MCF 10A (cell line): ENCODE data around the gene TNFAIP2. TPM values are rescaled to one million over a fixed set of nuclear protein-coding genes. Genes with fewer than 3 reads are reported as not detected.

ENCODE experiments used
- BruUV-seq: library from RNA; stranded (reverse); fragments of 400-500 nt; replicated peaks from 2 replicates; lab custom pipeline; 2021; lab: Mats Ljungman, UMichigan
- CTCF ChIA-PET: fragments of 300-600 bp; sonication (Branson Sonifier 250); formaldehyde crosslinking; extraction: SDS; loops from one replicate; lab custom pipeline; 2021; ENCODE audit warnings: antibody characterized with exemption, inconsistent platforms; lab: Yijun Ruan, JAX
- POLR2A ChIA-PET: fragments of 300-600, 350-650 bp; sonication (Branson Sonifier 250); formaldehyde crosslinking; extraction: SDS; loops from one replicate; lab custom pipeline; 2020; ENCODE audit warnings: antibody characterized with exemption, inconsistent platforms; lab: Yijun Ruan, JAX
- DNase-seq: peaks from one replicate; pipeline ENCODE4 v3.0.0-alpha.2; 2018; ENCODE audit not compliant: unreplicated experiment
- H3K27ac Mint-ChIP-seq: one replicate; pipeline ENCODE4 v1.8.0; 2022; ENCODE audit warnings: mild to moderate bottlenecking, low read depth, mixed read lengths; ENCODE audit not compliant: unreplicated experiment
- H3K27me3 Mint-ChIP-seq: one replicate; pipeline ENCODE4 v1.8.0; 2022; ENCODE audit warnings: mixed read lengths; ENCODE audit not compliant: insufficient read depth, unreplicated experiment
- H3K36me3 Mint-ChIP-seq: one replicate; pipeline ENCODE4 v1.8.0; 2022; ENCODE audit warnings: mild to moderate bottlenecking, moderate library complexity, mixed read lengths; ENCODE audit not compliant: insufficient read depth, unreplicated experiment
- H3K4me1 Mint-ChIP-seq: one replicate; pipeline ENCODE4 v1.8.0; 2022; ENCODE audit warnings: mixed read lengths; ENCODE audit not compliant: insufficient read depth, unreplicated experiment
- H3K4me3 Mint-ChIP-seq: one replicate; pipeline ENCODE4 v1.8.0; 2022; ENCODE audit warnings: mild to moderate bottlenecking, moderate library complexity, mixed read lengths; ENCODE audit not compliant: unreplicated experiment
- H3K9me3 Mint-ChIP-seq: one replicate; pipeline ENCODE4 v1.8.0; 2022; ENCODE audit warnings: mixed read lengths; ENCODE audit not compliant: unreplicated experiment
- CTCF ChIP-seq: fragments of 200-600 bp; IDR thresholded peaks from one replicate; pipeline ENCODE4 v1.8.0; 2022; ENCODE audit warnings: antibody characterized with exemption, mild to moderate bottlenecking; ENCODE audit not compliant: unreplicated experiment
- intact Hi-C: fragments of 100-400 bp; cut with micrococcal nuclease; formaldehyde crosslinking; loops from 2 replicates; pipeline ENCODE4 v1.14.1; 2022
- total RNA-seq: library from RNA; stranded (reverse); gene quantifications from 2 replicates; pipeline ENCODE4 v1.2.3, GENCODE V29; 2022

Gene TNFAIP2
- total RNA-seq, 1 experiment from 2014 or later, result 19.1 TPM

DNA sequence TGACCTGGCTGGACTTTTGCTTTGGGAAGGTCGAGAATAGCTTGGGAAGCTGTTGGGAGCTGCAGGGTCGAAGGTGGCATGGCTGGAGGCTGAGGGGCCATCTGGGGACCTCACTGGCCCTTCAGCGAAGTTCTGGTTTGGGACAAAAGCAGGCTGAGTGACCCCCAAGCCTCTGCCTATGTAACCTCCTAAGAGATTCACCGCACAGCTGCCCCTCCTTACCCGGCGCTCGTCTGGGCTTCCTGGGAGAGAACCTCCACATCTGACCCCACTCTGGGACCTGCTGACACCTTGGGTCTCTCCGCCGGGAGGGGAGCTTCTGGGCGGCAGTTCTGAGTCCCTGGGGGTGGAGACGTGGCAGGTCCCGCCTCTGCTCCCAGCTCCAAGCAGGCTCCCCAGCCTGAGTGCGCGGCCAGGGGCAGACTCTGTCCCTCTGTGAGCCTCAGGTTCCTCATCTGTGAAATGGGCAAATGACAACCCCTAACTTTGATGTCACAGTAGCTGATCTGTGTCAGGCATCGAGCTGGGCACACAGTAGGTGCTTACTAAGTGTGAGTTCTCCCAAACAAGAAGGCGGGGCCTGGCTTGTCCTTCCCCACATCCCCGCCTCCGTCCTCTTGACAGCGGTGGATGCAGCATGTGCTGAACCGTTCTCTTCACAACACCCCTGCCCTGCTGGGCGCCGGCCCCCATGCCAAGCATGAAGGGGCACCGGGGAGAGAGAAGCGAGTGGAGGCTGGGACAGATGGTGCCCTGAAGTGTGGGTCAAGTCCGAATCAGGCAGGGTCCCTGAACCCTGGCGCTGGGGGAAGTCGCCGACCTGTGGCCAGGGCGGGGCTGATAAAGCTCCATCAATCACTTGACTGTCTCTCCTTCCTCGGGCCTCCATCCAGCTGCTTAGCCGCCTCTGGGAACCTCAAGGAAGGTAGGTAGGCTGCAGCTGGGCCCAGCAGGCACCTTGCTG is 25.0 kb upstream of the TNFAIP2 start:
- DNase-seq, result no peak
- CTCF ChIA-PET, result interaction anchor here (0.7 to 1.2 kb wide), 3 partner anchors 12 to 251 kb away, joined by 3 to 6 read pairs (median 4); no protein-coding TSS in a partner anchor
- no peaks in the 10 kb centered on the region for H3K27me3 Mint-ChIP-seq
- no peak overlapping the region for H3K27ac Mint-ChIP-seq
- H3K36me3 Mint-ChIP-seq, result no peaks in the 10 kb centered on the region
- POLR2A ChIA-PET, result interaction anchor here (0.6 to 0.7 kb wide), 2 partner anchors 19 to 23 kb away, joined by 3 read pairs; no protein-coding TSS in a partner anchor
- intact Hi-C loops, result no loop called here
- no TSS peak for BruUV-seq
- H3K4me3 Mint-ChIP-seq, result no peak overlapping the region
- no peak for TF ChIP-seq CTCF
- H3K4me1 Mint-ChIP-seq, result no peaks in the 10 kb centered on the region
- no peaks in the 10 kb centered on the region for H3K9me3 Mint-ChIP-seq

DNA sequence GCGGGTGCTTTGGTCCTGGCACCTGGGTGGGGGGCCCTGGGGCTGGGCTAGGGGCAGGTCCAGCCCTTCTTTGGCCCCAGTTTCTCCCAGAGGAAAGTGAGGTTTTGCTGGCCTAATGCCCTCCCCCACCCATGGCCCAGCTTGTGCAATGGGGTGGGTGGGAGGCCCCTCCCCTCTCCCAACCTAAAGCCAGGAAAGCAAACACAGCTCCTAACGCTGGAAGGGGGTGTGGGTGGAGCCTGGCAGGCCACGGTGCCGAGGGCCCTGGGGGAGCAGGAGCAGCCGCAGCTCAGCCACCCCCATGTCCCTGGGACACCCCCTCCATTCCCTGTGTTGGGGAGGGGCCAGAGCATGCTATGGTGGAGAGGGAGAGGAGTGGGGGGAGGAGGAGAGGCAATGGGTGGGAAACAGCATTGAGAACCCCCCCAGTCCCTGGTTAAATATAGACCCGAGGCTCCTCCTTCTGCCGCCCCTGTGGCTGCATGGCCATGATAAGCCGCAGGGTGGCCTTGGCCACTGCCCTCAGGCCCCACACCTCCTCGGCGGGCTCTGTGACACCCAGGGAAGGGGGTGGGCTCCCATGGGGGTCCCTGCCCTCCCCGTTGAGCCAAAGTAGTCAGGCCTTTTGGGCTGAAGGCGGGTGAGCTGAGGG is 24.1 kb upstream of the TNFAIP2 start:
- ChIA-PET CTCF (interaction anchor here (0.7 to 1.1 kb wide), 2 partner anchors 28 to 250 kb away, joined by 3 read pairs; no protein-coding TSS in a partner anchor), POLR2A (interaction anchor here (0.7 to 1.5 kb wide), 2 partner anchors 22 to 235 kb away, joined by 3 read pairs; partner anchors contain the start of gene EIF5)
- BruUV-seq, result no TSS peak
- DNase-seq, result no peak
- Mint-ChIP-seq H3K27me3 (no peaks in the 10 kb centered on the region), H3K9me3 (no peaks in the 10 kb centered on the region), H3K36me3 (no peaks in the 10 kb centered on the region), H3K27ac (no peak overlapping the region), H3K4me1 (peaks cover 4% of the 10 kb centered on the region), H3K4me3 (no peak overlapping the region)
- intact Hi-C loops, result no loop called here
- no peak for TF ChIP-seq CTCF

DNA sequence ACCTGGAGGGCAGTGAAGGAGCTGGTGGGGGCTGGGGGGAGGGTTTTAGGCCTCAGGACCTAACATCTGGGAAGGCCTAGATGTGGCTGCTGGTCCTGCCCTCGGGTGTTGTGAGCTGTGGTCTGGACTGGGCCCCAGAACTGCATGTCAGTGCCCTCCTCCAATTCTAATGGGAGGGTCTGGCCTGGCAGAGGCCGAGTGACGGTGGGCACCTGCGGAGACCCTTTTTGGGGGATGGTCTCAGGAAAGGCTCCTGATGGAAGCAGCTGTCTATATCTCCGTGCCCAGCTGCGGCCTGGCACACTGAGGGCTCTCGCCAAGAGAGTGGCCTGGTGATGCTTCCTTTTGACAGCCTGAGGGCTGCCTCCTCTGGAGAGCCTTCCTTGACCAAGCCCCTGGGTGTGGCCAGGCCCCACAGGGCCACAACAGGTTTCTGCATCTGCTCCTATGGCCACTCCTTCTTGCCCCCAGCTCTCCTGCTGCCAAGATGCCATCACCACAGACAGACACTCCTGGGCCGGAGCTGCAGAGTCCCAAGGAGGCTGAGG is 23.5 kb upstream of the TNFAIP2 start:
- intact Hi-C loops, result no loop called here
- Mint-ChIP-seq H3K27ac (no peak overlapping the region), H3K4me3 (no peak overlapping the region), H3K9me3 (no peaks in the 10 kb centered on the region), H3K4me1 (peaks cover 4% of the 10 kb centered on the region), H3K27me3 (peaks cover 3% of the 10 kb centered on the region), H3K36me3 (no peaks in the 10 kb centered on the region)
- no peak for TF ChIP-seq CTCF
- ChIA-PET CTCF (interaction anchor here (0.6 to 2.7 kb wide), 8 partner anchors 10 to 392 kb away, joined by 3 to 17 read pairs (median 4); no protein-coding TSS in a partner anchor), POLR2A (interaction anchor here (1.3 to 1.5 kb wide), 2 partner anchors 192 to 235 kb away, joined by 3 read pairs; partner anchors contain the start of gene EIF5)
- BruUV-seq, result no TSS peak
- DNase-seq, result no peak
